Measurements from ENCODE around the gene MAP3K5.
A peak's percentile ranks its signal among the peaks of the same experiment; 100 is the strongest.
"Not testable (repeated sequence)": the region's sequence is repeated elsewhere in the genome, so short reads cannot be mapped to it uniquely, and the experiment has no call there.

MAP3K5 gene

DNA sequence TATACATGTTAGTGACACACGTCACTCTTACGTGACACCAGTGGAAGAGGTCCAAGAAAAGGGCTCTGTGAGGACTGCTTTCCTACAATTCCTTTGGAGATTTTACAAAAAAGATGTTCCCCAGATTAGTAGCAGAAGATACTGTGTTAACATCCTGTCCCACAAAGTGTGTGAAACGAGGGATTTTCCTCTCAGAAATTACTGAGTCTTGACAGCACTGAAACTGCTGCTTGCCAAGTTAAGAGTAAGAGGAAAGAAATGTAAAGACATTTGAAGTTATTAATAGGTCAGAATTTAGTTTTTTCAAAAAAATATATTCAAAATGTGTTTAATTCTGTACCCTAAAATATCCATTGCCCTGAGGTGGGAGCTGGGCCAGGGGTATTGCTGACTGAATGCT is 183.3 kb downstream of the MAP3K5 start:
- DNase-seq (ENCODE audit: low spot score), result no peak

DNA sequence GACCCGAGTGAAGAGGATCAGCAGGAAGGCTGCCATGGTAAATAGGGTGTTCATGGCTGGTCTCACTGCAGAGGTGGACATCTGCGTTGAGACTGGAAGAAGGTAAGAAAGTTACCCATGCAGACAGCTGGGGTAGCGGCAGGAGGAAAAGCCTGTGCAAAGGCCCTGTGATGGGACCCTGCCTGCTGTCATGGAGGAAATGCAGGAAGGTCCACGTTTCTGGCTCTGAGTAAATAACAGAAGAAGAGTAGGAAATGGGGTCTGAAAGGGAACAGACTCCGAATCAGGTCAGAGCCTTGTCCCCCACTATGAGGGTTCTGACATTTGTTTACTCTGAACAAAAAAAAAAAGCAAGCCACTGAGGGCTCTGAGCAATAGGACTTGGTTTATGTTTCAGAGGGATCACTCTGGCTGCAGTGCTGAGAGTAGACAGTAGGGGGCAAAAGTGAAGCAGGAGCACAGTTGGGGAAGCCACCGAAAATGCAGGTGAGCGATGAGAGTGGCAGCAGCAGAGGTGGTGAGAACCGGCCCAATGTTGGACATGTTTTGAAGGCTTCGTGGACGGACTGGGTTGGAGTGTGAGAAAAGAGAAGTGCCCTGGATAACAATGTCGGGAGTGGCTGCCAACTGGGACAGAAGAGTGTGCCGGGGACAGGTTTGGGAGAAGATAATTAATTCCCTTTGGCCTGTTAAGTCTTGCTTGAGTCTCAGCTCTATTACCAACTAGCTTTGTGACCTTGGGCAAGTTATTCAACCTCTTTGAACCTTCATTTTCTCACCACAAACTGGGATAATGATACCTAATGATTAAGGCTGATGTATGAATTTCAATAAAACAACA is 184.1 kb downstream of the MAP3K5 start:
- peak; percentile 79 for DNase-seq (ENCODE audit: low spot score)

DNA sequence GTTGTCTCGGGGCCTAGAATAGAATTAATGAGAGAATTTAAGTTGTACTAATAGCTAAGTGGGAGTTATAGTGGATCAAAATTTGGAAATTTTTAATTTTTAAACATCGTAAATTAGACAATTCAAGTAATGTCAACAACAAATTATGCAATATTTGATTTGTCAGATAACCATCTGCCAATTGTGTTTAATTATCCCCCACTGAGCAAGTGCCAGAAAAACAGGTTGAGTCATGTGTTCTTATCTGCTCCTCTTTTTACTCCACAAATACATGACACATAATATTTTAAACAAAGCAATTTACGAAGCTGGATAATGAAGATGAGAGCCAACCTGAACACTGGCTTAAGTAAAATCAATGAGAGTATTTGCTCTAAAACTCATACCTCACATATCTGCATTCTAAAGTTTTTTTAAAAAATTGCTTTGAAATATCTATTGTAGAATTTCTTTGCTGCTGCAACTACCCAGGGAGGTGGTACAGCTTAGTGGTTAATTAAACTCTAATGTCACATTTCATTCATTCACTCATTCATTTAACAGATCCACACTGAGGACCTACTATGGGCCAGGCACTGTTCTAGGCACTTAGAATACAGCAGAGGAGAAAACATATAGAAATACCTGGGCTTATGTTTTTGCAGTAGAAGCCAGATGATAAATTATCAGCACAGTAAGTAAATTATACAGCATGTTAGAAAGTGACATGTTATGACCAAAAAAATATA is 184.9 kb downstream of the MAP3K5 start:
- DNase-seq (ENCODE audit: low spot score), result no peak

GRCh38 chr6:136604928-136605510 is 187.3 kb downstream of the MAP3K5 start:
- no peak for DNase-seq (ENCODE audit: low spot score)

GRCh38 chr6:136604328-136604825 is 187.9 kb downstream of the MAP3K5 start:
- DNase-seq (ENCODE audit: low spot score), result no peak

- DNase-seq (ENCODE audit: low spot score), result no peak
These were observed 191.5 kb downstream of the MAP3K5 start for GRCh38 chr6:136600818-136601217.

DNA sequence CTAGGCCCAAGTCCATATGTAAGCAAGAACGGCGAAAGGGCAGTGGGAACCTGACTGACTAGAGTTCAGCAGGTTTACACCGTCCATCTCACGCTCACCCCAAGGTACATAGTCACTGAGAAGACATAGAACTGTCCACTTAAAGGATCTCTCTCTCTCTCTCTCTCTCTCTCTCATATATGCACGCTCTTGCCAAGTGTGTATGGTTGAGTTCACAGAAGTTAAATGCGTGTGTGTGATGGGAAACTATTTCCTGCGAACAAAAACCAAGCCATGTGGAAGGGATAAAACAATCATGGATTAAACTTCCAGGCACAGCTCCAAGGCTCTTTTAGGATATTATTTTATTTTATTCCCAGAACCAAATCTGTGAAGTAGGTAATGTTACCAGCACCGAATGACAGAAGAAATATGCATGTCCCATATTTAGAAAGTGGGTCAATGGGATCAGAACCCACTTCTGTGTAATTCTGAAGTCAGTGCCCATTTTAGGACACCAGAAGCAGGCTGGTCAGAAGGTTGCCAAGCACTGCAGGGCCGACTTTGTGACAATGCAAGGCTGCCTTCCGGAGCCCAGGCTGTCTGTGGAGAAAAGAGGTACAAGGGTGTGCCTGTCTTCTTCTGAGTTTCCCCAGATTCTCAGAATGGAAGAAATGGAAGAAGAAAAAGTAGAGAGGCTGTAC is 192.8 kb downstream of the MAP3K5 start:
- DNase-seq (ENCODE audit: low spot score), result peak; percentile 49

DNA sequence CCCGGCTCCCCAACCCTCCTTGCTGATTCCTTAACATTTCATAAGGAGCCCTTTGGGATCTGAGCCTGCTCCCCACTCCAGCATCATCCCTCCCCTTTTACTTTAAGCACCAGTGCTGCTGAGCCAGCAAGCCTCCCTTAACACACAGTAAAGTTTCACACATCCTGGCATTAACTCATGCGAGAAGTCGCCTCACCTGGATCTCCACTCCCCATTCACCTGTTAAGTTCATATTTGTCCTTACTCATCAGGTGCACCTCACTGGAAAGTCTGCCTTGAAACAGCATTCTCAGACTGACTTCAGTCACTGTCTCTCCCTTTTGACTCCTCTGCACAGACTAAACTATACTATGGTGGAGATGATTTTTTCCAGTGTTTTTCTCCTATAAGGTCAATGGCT is 194.2 kb downstream of the MAP3K5 start:
- DNase-seq (ENCODE audit: low spot score), result no peak

- DNase-seq (ENCODE audit: low spot score), result no peak
These were observed 197.6 kb downstream of the MAP3K5 start for GRCh38 chr6:136594671-136595070.

- DNase-seq (ENCODE audit: low spot score), result no peak
These were observed 198.4 kb downstream of the MAP3K5 start for GRCh38 chr6:136593748-136594490.

DNA sequence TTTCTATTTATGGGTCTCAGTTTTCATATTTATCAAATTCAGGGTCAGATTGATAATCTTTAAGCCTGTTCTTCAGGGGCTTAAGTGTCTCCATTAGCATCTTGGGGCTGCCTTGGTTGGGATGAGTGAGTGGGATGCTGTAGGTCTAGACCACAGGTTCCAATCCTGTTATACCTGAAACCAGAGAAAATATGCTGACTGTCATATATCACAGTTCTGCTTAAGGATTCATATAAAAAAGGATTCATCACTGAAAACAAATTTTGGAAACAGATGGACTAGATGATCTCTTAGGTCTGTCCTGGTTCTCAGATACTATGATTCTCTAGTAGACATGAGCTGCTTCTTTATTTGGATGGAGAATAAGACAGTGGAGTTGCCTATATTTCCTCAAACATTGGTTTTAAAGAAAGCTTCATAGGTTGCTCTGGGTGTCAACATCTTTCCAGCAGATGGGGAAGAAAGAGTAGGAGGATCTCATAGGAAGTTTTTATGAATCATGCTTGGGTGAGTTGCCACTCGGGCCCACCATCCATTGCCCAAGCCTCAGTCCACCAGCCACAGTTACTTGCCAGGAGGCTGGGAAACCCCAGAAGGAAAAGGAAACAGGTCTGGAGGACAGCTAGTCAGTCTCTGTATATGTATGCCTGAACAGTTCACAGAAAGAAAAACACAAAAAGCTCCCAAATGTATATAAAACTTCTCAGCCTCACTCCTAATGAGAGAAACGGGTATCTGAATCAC is 199.2 kb downstream of the MAP3K5 start:
- DNase-seq (ENCODE audit: low spot score), result no peak

- no peak for DNase-seq (ENCODE audit: low spot score)
These were observed 200.7 kb downstream of the MAP3K5 start for GRCh38 chr6:136591617-136592016.

GRCh38 chr6:136590846-136591245 is 201.4 kb downstream of the MAP3K5 start:
- not testable (repeated sequence) for DNase-seq (ENCODE audit: low spot score)

GRCh38 chr6:136587527-136587926 is 204.8 kb downstream of the MAP3K5 start:
- DNase-seq (ENCODE audit: low spot score), result no peak

- DNase-seq (ENCODE audit: low spot score), result no peak
These were observed 206.0 kb downstream of the MAP3K5 start for GRCh38 chr6:136586295-136586694.

DNA sequence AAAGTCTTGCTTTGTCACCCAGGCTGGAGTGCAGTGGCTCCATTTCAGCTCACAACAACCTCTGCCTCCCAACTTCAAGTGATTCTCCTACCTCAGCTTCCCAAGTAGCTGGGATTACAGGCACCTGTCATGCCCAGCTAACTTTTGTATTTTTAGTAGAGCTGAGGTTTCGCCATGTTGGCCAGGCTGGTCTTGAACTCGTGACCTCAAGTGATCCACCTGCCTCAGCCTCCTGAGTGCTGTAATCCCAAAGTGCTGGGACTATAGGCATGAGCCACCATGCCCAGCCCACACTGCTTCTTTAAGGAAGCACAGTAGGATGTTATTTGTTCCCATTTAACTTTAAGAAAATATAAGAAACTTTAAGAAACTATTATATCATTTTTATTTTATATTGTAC is 206.8 kb downstream of the MAP3K5 start:
- DNase-seq (ENCODE audit: low spot score), result not testable (repeated sequence)

GRCh38 chr6:136584290-136584689 is 208.0 kb downstream of the MAP3K5 start:
- DNase-seq (ENCODE audit: low spot score), result not testable (repeated sequence)

DNA sequence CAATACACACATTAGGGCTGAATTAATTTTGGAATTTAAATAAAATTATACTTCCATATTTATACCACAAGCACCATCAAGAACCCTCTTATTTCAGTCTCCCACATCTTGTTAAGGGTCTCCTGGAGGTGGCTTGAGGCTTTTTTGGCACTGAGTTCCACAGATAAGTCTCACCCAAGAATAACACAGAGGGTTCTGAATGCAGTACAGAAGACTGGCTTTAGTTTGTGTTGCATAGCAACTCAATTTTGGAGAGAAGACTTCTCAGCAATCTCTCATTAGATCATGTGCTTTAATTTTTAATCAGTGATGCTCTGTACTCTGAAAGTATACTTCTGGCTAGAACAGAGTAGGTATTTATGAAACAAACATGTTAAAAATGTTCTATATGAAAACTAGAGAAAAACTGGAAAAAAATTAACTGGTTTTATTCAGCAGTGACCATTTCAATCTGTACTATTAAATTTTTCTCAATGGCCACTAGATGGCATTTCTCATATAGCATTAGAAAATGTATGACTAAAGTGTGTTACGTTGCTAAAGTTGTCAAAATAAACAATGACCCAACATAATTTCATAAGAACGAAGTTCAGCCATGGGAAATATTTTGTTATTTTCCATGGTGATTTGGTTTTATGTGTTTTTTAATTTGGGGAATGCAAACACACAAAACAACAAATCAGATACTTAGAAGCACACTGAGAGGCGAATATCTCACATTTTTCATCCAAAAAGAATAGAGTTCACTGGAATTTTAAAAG is 209.4 kb downstream of the MAP3K5 start:
- DNase-seq (ENCODE audit: low spot score), result peak; percentile 35

GRCh38 chr6:136579800-136580199 is 212.5 kb downstream of the MAP3K5 start:
- no peak for DNase-seq (ENCODE audit: low spot score)

DNA sequence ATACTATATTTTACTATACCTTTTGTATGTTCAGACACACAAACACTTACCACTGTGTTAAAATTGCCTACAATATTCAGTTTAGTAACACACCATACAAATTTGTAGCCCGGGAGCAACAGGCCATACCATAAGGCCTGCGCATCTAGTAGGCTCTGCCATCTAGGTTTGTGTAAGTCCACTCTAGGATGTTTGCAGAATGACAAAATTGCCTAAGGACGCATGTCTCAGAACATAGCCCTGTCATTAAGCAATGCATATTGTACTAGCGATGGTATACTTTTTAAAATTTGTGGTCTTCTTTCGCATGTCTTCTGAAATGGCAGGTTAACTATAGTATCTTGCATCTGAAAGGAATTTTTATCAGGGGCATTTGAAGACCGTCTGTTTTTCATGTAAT is 215.5 kb downstream of the MAP3K5 start:
- DNase-seq (ENCODE audit: low spot score), result no peak
